AG09319 (cell line): ENCODE results near the gene STYX.
A peak's percentile ranks its signal among the peaks of the same experiment; 100 is the strongest.

ENCODE experiments used
- DNase-seq: peaks from one replicate; pipeline ENCODE4 v3.0.0-alpha.2; 2010; ENCODE audit warnings: low read depth; ENCODE audit errors: extremely low read depth
- TF ChIP-seq, protein P1 (sequence below): IDR thresholded peaks from 2 replicates; pipeline ENCODE4 v1.5.1; 2011; ENCODE audit warnings: low read depth, mild to moderate bottlenecking, inconsistent platforms, low read length, moderate library complexity

STYX gene, protein sequence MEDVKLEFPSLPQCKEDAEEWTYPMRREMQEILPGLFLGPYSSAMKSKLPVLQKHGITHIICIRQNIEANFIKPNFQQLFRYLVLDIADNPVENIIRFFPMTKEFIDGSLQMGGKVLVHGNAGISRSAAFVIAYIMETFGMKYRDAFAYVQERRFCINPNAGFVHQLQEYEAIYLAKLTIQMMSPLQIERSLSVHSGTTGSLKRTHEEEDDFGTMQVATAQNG

DNA sequence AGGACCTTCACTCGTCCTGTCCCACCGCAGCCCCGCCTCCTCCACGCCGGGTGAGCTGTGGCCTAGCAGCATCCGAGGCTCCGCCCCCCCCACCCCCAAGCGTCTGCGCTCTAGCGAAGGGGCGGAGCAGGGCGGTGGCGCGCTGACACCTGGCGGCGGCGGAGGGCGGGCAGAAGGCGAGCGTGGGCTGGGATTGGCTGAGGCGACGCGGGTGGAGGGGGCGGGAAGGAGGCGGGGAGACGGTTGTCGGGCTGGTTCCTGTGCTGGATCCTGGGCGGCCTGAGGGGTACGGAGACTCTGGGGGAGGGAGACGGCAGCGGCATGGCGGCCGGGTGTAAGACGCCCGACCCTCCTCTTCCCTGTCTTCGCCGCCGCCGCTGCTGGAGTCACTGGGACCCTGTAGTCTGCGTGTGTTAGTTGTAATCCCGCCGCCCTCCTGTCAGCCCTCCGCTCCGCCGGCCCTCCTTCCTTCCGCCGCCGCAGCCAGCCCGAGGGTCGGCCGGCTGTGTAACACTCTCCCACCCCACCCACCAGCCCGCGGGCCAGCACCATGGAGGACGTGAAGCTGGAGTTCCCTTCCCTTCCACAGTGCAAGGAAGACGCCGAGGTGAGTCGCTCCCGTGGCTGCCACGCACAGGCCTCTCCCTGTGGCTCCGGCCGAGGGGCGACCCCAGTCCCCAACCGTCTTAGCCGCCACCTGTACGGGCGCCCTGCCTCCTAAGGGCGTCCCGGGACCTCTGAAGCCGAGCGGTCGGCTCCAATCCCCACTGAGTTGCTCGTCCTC is at the start of gene STYX:
Gene STYX (plus strand): TSS at position 242 of the 784 bp plus-strand sequence. CDS start 309 bp downstream, at position 551.
- TF ChIP-seq, protein P1, sequence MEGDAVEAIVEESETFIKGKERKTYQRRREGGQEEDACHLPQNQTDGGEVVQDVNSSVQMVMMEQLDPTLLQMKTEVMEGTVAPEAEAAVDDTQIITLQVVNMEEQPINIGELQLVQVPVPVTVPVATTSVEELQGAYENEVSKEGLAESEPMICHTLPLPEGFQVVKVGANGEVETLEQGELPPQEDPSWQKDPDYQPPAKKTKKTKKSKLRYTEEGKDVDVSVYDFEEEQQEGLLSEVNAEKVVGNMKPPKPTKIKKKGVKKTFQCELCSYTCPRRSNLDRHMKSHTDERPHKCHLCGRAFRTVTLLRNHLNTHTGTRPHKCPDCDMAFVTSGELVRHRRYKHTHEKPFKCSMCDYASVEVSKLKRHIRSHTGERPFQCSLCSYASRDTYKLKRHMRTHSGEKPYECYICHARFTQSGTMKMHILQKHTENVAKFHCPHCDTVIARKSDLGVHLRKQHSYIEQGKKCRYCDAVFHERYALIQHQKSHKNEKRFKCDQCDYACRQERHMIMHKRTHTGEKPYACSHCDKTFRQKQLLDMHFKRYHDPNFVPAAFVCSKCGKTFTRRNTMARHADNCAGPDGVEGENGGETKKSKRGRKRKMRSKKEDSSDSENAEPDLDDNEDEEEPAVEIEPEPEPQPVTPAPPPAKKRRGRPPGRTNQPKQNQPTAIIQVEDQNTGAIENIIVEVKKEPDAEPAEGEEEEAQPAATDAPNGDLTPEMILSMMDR, result no peak

DNA sequence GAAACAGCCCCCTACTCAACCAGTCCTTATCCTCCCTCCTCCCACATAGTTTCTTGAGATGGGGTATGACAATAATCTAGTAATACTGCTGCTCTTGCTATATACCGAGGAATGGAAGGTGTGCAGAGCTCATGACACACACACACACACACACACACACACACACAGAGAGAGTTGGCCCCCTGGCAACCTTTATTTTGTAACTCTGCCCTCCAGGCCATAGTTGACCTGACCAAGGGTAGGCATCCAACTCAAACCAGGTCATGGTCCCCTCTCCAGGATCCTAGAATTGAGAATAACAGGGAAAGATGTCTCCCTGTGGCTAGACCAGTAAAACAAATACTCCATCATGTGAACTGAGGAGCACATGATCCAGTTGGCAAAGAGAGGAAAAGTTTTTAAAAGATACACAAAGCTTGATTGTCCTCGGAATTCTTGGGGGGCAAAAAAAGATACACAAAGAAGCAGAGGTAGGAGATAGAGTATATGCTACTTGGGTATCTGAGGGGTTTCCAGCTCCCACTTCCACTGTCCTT is 45.9 kb upstream of the STYX start:
- TF ChIP-seq, protein P1, result no peak
- DNase-seq, result no peak

More for the DNA sequence above, at the start of gene STYX:
- DNase-seq, result peak; percentile 92

GRCh38 chr14:52686176-52686575 is 43.8 kb upstream of the STYX start:
- DNase-seq, result no peak
- TF ChIP-seq, protein P1, result no peak

- TF ChIP-seq, protein P1, result no peak
These were observed 38.8 kb upstream of the STYX start for GRCh38 chr14:52690983-52691760.

GRCh38 chr14:52692248-52692962 is 37.6 kb upstream of the STYX start:
- DNase-seq, result peak; percentile 80
- TF ChIP-seq, protein P1, result no peak

More at GRCh38 chr14:52690983-52691760, 38.8 kb upstream of the STYX start:
- no peak for DNase-seq

DNA sequence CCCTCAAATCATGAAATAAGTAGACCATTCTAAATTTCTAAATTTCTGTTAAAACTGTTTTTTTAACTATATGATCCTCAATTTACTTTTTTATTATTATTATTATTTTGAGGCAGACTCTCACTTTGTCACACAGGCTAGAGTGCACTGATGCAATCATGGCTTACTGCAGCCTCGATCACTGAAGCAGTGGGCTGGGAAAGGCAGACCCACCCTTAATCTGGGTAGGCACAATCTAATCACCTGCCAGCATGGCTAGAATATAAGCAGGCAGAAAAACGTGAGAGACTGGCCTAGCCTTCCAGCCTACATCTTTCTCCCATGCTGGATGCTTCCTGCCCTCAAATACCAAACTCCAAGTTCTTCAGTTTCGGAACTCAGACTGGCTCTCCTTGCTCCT is 36.9 kb upstream of the STYX start:
- DNase-seq, result no peak
- TF ChIP-seq, protein P1, result no peak
